Stimulated activated CD8-positive, alpha-beta memory T cell treated with anti-CD3 and anti-CD28 coated beads, Interleukin-4, amount 100 ng/mL, for 24 hours (primary cell): ENCODE data around the gene ABHD16A.
"Not testable (repeated sequence)": the region's sequence is repeated elsewhere in the genome, so short reads cannot be mapped to it uniquely, and the experiment has no call there.

Source experiments
- DNase-seq: peaks from one replicate; pipeline ENCODE4 v3.0.0-alpha.2; 2020; ENCODE audit warnings: low read depth

The ABHD16A gene

GRCh38 chr6:31713991-31714684 is 11.0 kb upstream of the ABHD16A start:
- DNase-seq, result no peak

- DNase-seq, result no peak
Measured at GRCh38 chr6:31713465-31713864, 10.3 kb upstream of the ABHD16A start.

DNA sequence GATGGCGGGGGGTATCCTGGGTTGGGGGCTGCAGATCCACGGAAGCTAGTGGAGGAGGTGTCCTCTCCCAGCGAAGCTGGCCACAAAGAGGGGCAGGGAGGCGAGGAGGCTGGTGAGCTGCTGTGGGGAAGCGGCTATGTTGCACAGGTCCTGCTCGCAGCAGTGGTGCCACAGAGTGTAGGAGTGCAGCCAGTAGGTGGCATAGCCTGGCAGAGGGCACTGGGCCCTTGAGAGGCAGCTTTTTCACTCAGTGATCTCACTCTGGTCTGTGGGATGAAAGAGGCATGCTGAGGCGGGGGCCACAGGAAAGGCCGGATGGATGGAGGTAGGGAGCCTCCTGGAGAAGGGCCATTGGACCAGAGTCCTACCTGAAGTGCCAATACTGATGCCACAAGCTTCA is 9.2 kb upstream of the ABHD16A start:
- no peak for DNase-seq

DNA sequence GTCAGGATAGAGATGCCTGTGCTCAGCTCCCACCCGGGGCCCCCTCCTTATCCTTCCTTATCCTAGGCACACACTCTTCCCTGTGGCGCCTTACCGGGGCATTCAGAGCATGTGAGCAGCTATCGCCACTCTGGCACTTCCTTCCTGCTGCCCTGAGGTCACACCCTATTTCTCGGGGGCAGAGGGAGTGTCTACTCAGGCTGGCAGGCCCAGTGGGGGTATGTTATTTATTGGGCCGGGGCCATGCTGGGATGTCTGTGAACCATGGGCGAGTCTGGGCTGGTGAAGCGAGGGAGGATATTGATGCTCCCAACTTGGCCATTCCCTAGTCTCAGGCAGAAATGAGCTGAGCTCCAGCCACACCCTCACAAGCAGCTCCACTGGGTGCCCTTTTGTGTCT is 8.1 kb upstream of the ABHD16A start:
- DNase-seq, result no peak

DNA sequence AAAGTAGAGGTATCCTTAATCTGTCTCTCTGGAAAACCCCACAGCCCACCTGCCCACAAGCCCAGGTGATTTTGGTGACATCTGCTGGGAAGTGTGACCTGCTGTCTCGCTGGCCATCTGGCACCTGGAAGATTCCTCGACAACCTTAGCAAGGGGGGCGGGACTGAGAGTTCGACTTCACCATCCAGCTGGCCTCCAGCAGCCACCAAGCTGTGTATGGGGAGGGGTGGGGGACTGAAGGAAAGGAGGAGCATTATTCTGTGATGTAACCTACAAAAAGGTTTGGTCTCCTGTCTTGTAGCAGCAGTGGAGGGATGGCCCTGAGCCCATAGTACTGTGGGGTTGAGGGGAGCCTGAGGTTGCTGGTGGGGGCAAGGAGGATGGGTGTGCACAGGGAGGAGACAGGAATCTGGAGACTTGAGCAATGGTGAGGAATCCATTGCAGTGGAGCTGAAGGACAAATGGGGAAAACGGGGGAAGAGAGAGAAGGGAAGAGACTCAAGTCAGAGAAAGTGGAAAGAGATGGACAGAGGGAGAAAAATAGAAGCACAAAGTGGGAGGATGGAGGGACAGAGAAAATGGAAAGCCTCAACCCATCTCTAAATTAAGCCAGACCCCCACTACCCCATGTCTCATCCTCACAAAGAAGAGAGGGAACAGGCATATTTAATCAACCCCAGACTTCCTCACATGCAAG is 7.5 kb upstream of the ABHD16A start:
- DNase-seq, result no peak

DNA sequence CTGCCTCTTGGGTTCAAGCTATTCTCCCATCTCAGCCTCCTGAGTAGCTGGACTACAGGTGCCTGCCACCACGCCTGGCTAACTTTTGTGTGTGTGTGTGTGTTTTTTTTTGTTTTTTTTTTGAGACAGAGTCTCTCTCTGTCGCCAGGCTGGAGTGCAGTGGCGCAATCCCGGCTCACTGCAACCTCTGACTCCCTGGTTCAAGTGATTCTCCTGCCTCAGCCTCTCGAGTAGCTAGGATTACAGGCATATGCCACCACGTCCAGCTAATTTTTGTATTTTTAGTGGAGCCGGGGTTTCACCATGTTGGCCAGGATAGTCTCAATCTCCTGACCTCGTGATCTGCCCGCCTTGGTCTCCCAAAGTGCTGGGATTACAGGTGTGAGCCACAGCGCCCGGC is 6.0 kb upstream of the ABHD16A start:
- not testable (repeated sequence) for DNase-seq

- DNase-seq, result no peak
Measured at GRCh38 chr6:31708224-31708623, 5.1 kb upstream of the ABHD16A start.

- DNase-seq, result no peak
Measured at GRCh38 chr6:31707701-31708100, 4.6 kb upstream of the ABHD16A start.

GRCh38 chr6:31706599-31706998 is 3.5 kb upstream of the ABHD16A start, which contains the start of gene LY6G6F:
Gene LY6G6F (plus strand): TSS chr6:31706866. CDS start chr6:31706907, 41 bp downstream.
- DNase-seq, result no peak

DNA sequence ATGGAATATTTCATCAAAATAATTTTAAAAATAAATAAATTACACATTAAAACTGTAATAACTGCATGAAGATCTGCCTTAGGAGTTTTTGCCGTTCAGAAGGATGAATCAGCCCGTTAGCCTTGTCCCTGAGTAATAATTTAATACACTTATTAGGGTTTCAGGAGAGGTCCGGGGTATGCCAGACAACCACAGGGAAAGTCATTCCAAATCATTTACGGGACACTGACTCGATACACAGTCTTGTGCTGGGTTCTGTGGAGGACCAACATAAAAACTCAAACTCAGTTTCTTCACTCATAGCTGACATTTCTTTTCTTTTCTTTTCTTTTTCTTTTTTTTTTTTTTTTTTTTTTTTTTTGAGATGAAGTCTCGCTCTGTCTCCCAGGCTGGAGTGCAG is 2.8 kb upstream of the ABHD16A start:
- no peak for DNase-seq

- no peak for DNase-seq
Measured at GRCh38 chr6:31702405-31702818, 712 bp downstream of the ABHD16A start.

DNA sequence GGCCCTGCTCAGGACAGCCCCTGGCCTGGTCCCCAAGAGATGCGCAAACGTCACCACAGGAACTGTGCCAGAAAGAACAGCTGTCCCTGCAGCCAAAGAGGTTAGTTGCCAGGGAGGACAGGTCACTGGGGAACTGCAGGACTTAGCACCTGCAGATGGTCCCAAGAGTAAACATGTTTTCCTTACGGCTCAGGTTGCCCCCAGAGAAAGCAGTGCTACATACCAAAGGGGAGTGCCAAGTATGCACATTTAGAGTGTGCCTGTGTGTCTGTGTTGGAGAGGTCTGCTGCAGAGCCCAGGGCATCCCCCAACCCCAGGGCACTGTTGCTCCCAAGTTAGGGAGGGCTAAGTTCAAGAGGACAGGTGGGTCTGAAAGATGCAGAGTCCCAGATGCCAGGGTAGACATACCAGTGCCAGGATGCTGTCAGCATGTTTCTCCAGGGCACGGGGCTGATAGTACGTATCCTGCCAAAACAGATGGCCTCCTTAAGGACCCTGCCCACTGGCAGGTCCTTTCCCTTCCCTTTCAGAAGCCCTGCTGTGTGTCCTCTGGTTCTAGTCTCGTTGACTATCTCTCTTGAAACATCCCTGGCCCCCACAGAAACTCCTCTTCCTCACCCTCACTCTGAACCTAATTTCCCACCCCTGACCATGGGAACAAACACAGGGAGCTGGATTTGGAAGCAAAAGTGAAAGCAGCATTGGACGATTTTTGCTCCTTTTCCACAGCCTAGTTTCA is 1.3 kb downstream of the ABHD16A start:
- DNase-seq, result no peak

GRCh38 chr6:31700740-31701401 is 2.3 kb downstream of the ABHD16A start:
- DNase-seq, result no peak

GRCh38 chr6:31697555-31697954 is 5.6 kb downstream of the ABHD16A start:
- no peak for DNase-seq

- DNase-seq, result no peak
Measured at GRCh38 chr6:31693535-31693934, 9.6 kb downstream of the ABHD16A start.

GRCh38 chr6:31692886-31693285 is 10.2 kb downstream of the ABHD16A start:
- no peak for DNase-seq

DNA sequence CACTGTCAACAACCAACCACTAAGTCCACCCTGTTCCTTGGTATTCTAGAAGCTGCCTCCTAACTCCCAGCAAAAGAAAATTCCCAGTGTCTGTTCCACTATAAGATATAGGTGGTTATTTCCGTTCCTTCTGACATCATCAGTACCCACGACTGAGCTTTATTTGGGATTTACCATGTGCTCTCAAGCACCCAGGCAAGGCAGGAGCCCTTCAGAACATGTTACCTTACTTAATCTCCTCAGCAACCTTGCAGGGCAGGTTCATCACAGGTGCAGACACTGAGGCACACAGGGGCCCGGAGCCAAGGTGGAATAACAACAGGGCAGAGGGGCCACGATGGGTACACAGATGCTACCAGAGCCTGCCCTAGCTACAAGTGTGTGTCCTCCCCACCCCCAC is 10.8 kb downstream of the ABHD16A start:
- DNase-seq, result no peak

- DNase-seq, result no peak
Measured at GRCh38 chr6:31691564-31692108, 11.5 kb downstream of the ABHD16A start.

- DNase-seq, result no peak
Measured at GRCh38 chr6:31691078-31691463, 12.1 kb downstream of the ABHD16A start.

DNA sequence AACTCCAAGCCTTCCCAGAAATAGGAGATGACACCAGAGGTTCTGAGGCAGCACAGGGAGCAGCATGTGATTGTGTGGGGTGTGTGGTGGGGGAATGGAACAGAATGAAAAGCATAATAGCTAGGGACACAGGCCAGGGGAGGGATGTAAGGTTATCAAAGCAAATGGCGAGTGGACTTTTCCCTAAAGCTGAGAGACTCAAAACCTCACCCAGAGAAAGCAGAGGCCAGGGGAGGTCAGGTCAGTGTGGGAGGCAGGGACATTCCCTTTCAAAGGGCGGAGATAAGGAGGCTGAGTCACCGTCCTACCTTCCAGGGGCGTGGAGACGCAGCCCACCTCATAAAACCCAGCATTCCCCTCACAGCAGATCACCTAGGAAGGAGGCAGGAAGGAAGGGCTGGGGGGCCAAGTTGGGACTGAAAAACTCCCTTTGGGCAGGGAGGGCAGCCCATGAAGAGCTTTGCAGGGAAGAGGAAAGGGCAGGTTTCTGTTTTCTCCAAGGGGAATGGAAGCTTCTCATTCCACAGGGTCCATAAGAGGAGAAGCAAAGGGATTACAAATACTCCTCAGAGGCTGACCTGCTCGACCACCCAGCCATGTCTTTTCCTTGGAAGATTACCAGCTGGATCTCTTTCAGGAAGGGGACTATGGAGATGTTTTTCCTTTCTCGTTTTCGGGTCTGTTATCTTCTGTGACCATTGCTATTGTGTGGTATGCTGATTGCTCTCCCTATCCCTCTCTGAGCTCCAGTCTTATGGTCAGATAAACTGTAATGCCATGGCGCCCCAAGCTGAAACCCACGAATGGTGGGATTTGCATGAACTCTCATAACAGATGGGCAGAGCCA is 12.7 kb downstream of the ABHD16A start:
- no peak for DNase-seq
